Measurements from ENCODE around the gene SLC35B4.

DNA sequence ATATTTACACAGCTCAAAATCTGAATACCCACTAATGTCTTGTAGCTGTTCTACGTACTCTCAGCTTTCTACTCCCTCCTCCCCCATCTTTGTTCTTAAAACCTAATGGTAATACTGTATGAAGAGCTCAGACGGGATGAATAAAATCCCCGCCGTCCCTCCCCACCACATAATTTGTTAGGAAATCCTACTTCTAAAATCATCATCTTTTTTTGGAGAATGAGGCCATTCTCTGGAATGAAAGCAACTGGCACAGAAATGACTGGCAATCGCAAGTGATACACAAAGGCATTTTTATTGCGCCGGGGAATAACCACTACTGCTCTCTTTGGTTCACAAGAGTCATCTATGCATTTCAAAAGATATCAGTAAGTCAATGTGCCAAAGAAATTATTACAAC is 27.3 kb downstream of the SLC35B4 start:
- TF ChIP-seq CTCF (IDR thresholded peaks at IDR 0.05; ENCODE audit: insufficient read depth, low read depth, low read length), result no peak
- TF ChIP-seq EZH2 (IDR thresholded peaks at IDR 0.05; ENCODE audit: insufficient read depth, low read length), result no peak

Measured in astrocyte (in vitro differentiated cells and primary cell).